GM23338 (cell line): ENCODE data around the gene RBP2. TPM values are rescaled to one million over a fixed set of nuclear protein-coding genes. Genes with fewer than 3 reads are reported as not detected.

Experiments
- ATAC-seq: fragments of 200-7000 bp; cut with Tn5 transposase; 3 replicates; pipeline ENCODE4 v1.9.1; 2020
- DNase-seq: peaks from one replicate; pipeline ENCODE4 v3.0.0-alpha.2; 2015; ENCODE audit warnings: low spot score
- H2AFZ ChIP-seq: fragments of 200-600 bp; sonication (generic); 2 replicates; pipeline ENCODE4 v1.8.0; 2016; ENCODE audit warnings: antibody characterized with exemption, mild to moderate bottlenecking, moderate library complexity
- H3F3A ChIP-seq: fragments of 200-600 bp; sonication (generic); replicated peaks from 2 replicates; pipeline ENCODE4 v1.8.0; 2017; ENCODE audit warnings: antibody characterized with exemption, mixed run types, low read depth
- H3K27ac ChIP-seq: fragments of 200-600 bp; sonication (generic); 2 replicates; pipeline ENCODE4 v1.6.1; 2016; ENCODE audit warnings: low read depth
- H3K27me3 ChIP-seq: fragments of 200-600 bp; sonication (generic); 2 replicates; pipeline ENCODE4 v1.8.0; 2016; ENCODE audit warnings: mild to moderate bottlenecking, mixed run types, moderate library complexity; ENCODE audit not compliant: insufficient read depth
- H3K36me3 ChIP-seq: fragments of 200-600 bp; sonication (generic); 2 replicates; pipeline ENCODE4 v1.8.0; 2016; ENCODE audit warnings: mild to moderate bottlenecking; ENCODE audit not compliant: insufficient read depth
- H3K4me1 ChIP-seq: fragments of 200-600 bp; sonication (generic); 2 replicates; pipeline ENCODE4 v1.8.0; 2016; ENCODE audit warnings: mild to moderate bottlenecking, moderate library complexity; ENCODE audit not compliant: insufficient read depth
- H3K4me2 ChIP-seq: fragments of 200-600 bp; sonication (generic); 2 replicates; pipeline ENCODE4 v1.7.1; 2017; ENCODE audit warnings: mixed run types
- H3K4me3 ChIP-seq: fragments of 200-600 bp; sonication (generic); 2 replicates; pipeline ENCODE4 v1.6.1; 2016; ENCODE audit warnings: mixed run types
- H3K79me2 ChIP-seq: fragments of 200-600 bp; sonication (generic); replicated peaks from 2 replicates; pipeline ENCODE4 v1.8.0; 2017; ENCODE audit warnings: mild to moderate bottlenecking; ENCODE audit not compliant: insufficient read depth
- H3K9me2 ChIP-seq: fragments of 200-600 bp; sonication (generic); 2 replicates; pipeline ENCODE4 v1.8.0; 2017; ENCODE audit not compliant: insufficient read depth
- H4K20me1 ChIP-seq: fragments of 200-600 bp; sonication (generic); replicated peaks from 2 replicates; pipeline ENCODE4 v1.8.0; 2017; ENCODE audit warnings: mild to moderate bottlenecking; ENCODE audit not compliant: insufficient read depth
- H3K27ac Mint-ChIP-seq: 2 replicates; pipeline ENCODE4 v1.8.0; 2020; ENCODE audit warnings: inconsistent platforms, mild to moderate bottlenecking, moderate library complexity, mixed read lengths
- H3K27me3 Mint-ChIP-seq: 3 replicates; pipeline ENCODE4 v1.8.0; 2022; ENCODE audit warnings: low read depth, mild to moderate bottlenecking, moderate library complexity, mixed read lengths, inconsistent platforms; ENCODE audit not compliant: insufficient read depth, poor library complexity
- H3K36me3 Mint-ChIP-seq: 3 replicates; pipeline ENCODE4 v1.8.0; 2021; ENCODE audit warnings: low read depth, mild to moderate bottlenecking, inconsistent platforms, moderate library complexity, mixed read lengths
- H3K4me1 Mint-ChIP-seq: 3 replicates; pipeline ENCODE4 v1.8.0; 2020; ENCODE audit warnings: mild to moderate bottlenecking, inconsistent platforms, mixed read lengths
- H3K4me3 Mint-ChIP-seq: 3 replicates; pipeline ENCODE4 v1.8.0; 2021; ENCODE audit warnings: moderate library complexity, mild to moderate bottlenecking, inconsistent platforms, mixed read lengths
- H3K9me3 Mint-ChIP-seq: 3 replicates; pipeline ENCODE4 v1.8.0; 2020; ENCODE audit warnings: moderate library complexity, mild to moderate bottlenecking, inconsistent platforms, mixed read lengths
- EZH2 ChIP-seq: fragments of 200-600 bp; sonication (generic); IDR thresholded peaks from one replicate; pipeline ENCODE4 v1.8.0; 2017; ENCODE audit warnings: antibody characterized with exemption, mild to moderate bottlenecking, low read depth; ENCODE audit not compliant: unreplicated experiment
- JUNB ChIP-seq: IDR thresholded peaks from one replicate; pipeline ENCODE4 v1.6.1; 2016; ENCODE audit warnings: antibody characterized with exemption; ENCODE audit not compliant: unreplicated experiment
- STAT1 ChIP-seq: IDR thresholded peaks from one replicate; pipeline ENCODE4 v1.6.1; 2016; ENCODE audit warnings: antibody characterized with exemption; ENCODE audit not compliant: unreplicated experiment
- polyA plus RNA-seq: library from polyadenylated mRNA; unstranded; fragments of >200 nt; fragmentation: Nextera tagmentation; extraction: Ambion mirVana; gene quantifications from 2 replicates; pipeline ENCODE4 v1.2.1, GENCODE V29; 2016
- total RNA-seq: library from RNA; depleted of rRNA; stranded (reverse); fragments of >200 nt; shearing (Covaris generic); gene quantifications from 2 replicates; pipeline ENCODE4 v1.2.3, GENCODE V29; 2014
- TF ChIP-seq, protein P1 (sequence below): fragments of 250-450 bp; sonication (Bioruptor Pico); IDR thresholded peaks from 2 replicates; pipeline ENCODE4 v1.5.0; 2020; ENCODE audit warnings: mild to moderate bottlenecking, moderate library complexity
- TF ChIP-seq, protein P2 (sequence below): IDR thresholded peaks from 2 replicates; pipeline ENCODE4 v1.6.1; 2016; ENCODE audit warnings: antibody characterized with exemption
- TF ChIP-seq, protein P3 (sequence below), 2 experiments: fragments of 200-600 bp in 1 of 2; sonication (generic) in 1 of 2; conservative IDR thresholded peaks; 2 replicates each; pipeline versions ENCODE4 v1.5.1 to v1.6.1; 2016 to 2017; ENCODE audit warnings: antibody characterized with exemption in 2 of 2, low read depth in 2 of 2, mild to moderate bottlenecking in 2 of 2, moderate library complexity in 1 of 2

Gene RBP2
- total and polyA plus RNA-seq, 2 experiments from 2014 or later: not detected

DNA sequence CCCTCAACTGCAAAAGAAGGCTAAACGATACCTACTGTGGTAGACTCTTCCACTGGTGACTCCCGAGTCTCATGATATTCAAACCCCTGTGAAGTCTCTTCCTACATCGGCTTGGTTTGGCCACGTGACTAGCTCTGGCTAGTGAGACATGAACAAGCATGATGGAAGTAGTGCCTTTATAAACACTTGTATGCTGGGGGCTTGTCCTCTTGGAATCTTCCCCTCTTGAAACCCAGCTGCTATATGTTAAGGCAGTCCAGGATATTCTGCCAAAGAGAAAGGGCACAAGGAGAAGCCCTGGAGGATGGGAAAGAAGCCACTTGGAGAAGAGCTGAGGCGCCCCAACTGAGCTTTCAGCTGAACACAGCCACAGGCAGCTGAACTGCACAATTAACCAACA is 46.9 kb upstream of the RBP2 start (continued):
- TF ChIP-seq, protein P1, sequence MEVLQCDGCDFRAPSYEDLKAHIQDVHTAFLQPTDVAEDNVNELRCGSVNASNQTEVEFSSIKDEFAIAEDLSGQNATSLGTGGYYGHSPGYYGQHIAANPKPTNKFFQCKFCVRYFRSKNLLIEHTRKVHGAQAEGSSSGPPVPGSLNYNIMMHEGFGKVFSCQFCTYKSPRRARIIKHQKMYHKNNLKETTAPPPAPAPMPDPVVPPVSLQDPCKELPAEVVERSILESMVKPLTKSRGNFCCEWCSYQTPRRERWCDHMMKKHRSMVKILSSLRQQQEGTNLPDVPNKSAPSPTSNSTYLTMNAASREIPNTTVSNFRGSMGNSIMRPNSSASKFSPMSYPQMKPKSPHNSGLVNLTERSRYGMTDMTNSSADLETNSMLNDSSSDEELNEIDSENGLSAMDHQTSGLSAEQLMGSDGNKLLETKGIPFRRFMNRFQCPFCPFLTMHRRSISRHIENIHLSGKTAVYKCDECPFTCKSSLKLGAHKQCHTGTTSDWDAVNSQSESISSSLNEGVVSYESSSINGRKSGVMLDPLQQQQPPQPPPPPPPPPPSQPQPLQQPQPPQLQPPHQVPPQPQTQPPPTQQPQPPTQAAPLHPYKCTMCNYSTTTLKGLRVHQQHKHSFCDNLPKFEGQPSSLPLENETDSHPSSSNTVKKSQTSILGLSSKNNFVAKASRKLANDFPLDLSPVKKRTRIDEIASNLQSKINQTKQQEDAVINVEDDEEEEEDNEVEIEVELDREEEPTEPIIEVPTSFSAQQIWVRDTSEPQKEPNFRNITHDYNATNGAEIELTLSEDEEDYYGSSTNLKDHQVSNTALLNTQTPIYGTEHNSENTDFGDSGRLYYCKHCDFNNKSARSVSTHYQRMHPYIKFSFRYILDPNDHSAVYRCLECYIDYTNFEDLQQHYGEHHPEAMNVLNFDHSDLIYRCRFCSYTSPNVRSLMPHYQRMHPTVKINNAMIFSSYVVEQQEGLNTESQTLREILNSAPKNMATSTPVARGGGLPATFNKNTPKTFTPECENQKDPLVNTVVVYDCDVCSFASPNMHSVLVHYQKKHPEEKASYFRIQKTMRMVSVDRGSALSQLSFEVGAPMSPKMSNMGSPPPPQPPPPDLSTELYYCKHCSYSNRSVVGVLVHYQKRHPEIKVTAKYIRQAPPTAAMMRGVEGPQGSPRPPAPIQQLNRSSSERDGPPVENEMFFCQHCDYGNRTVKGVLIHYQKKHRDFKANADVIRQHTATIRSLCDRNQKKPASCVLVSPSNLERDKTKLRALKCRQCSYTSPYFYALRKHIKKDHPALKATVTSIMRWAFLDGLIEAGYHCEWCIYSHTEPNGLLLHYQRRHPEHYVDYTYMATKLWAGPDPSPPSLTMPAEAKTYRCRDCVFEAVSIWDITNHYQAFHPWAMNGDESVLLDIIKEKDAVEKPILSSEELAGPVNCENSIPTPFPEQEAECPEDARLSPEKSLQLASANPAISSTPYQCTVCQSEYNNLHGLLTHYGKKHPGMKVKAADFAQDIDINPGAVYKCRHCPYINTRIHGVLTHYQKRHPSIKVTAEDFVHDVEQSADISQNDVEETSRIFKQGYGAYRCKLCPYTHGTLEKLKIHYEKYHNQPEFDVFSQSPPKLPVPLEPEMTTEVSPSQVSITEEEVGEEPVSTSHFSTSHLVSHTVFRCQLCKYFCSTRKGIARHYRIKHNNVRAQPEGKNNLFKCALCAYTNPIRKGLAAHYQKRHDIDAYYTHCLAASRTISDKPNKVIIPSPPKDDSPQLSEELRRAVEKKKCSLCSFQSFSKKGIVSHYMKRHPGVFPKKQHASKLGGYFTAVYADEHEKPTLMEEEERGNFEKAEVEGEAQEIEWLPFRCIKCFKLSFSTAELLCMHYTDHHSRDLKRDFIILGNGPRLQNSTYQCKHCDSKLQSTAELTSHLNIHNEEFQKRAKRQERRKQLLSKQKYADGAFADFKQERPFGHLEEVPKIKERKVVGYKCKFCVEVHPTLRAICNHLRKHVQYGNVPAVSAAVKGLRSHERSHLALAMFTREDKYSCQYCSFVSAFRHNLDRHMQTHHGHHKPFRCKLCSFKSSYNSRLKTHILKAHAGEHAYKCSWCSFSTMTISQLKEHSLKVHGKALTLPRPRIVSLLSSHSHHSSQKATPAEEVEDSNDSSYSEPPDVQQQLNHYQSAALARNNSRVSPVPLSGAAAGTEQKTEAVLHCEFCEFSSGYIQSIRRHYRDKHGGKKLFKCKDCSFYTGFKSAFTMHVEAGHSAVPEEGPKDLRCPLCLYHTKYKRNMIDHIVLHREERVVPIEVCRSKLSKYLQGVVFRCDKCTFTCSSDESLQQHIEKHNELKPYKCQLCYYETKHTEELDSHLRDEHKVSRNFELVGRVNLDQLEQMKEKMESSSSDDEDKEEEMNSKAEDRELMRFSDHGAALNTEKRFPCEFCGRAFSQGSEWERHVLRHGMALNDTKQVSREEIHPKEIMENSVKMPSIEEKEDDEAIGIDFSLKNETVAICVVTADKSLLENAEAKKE: no peak
- TF ChIP-seq, protein P2, sequence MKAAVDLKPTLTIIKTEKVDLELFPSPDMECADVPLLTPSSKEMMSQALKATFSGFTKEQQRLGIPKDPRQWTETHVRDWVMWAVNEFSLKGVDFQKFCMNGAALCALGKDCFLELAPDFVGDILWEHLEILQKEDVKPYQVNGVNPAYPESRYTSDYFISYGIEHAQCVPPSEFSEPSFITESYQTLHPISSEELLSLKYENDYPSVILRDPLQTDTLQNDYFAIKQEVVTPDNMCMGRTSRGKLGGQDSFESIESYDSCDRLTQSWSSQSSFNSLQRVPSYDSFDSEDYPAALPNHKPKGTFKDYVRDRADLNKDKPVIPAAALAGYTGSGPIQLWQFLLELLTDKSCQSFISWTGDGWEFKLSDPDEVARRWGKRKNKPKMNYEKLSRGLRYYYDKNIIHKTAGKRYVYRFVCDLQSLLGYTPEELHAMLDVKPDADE: no peak
- TF ChIP-seq EZH2: no peak
- TF ChIP-seq STAT1: no peak
- TF ChIP-seq JUNB: no peak

DNA sequence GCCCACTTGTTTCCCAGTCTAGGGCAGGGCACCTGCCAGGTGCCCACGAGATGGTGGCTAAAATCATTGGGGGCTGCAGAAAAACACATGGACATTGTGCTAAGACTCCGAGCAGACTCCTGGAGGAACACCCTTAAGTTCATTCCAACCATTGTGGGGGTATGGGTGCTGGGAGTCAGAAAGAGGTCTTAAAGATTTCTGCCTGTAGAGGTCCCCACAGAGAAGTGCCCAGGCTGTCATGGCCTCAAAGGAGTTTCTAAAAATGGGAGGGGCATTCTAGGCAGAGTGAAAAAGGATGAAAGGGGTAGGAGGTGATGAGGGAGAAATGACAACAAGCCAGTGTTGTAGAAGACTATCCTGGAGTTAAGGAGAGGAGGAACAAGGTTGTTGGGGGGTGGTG is 46.1 kb upstream of the RBP2 start:
- ATAC-seq: peak; percentile 56
- H3K4me2 ChIP-seq: no peak overlapping the region
- peaks cover 23% of the 10 kb centered on the region for H3K4me1 ChIP-seq
- H3K36me3 ChIP-seq: no peaks in the 10 kb centered on the region
- peaks cover 8% of the 10 kb centered on the region; the same call in 2 of the 3 replicates for H3K36me3 Mint-ChIP-seq
- H2AFZ ChIP-seq: no peak overlapping the region
- no peaks in the 10 kb centered on the region for H4K20me1 ChIP-seq
- H3K9me3 Mint-ChIP-seq: no peaks in the 10 kb centered on the region
- H3K27ac Mint-ChIP-seq: no peak overlapping the region; the same call in 1 of the 2 replicates
- H3F3A ChIP-seq: no peaks in the 10 kb centered on the region
- DNase-seq: peak; percentile 67
- TF ChIP-seq, protein P3, sequence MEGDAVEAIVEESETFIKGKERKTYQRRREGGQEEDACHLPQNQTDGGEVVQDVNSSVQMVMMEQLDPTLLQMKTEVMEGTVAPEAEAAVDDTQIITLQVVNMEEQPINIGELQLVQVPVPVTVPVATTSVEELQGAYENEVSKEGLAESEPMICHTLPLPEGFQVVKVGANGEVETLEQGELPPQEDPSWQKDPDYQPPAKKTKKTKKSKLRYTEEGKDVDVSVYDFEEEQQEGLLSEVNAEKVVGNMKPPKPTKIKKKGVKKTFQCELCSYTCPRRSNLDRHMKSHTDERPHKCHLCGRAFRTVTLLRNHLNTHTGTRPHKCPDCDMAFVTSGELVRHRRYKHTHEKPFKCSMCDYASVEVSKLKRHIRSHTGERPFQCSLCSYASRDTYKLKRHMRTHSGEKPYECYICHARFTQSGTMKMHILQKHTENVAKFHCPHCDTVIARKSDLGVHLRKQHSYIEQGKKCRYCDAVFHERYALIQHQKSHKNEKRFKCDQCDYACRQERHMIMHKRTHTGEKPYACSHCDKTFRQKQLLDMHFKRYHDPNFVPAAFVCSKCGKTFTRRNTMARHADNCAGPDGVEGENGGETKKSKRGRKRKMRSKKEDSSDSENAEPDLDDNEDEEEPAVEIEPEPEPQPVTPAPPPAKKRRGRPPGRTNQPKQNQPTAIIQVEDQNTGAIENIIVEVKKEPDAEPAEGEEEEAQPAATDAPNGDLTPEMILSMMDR (conservative IDR thresholded peaks at IDR 0.05; ENCODE audit: low read depth in 2 of 2): peak; percentile 60 to 64
- TF ChIP-seq, protein P2: no peak
- no peak overlapping the region for H3K4me3 ChIP-seq
- 0 out of 2 replicates have a peak, but pooled peaks cover 4% of the 10 kb centered on the region for H3K27me3 ChIP-seq
- H3K4me1 Mint-ChIP-seq: peaks cover 35% of the 10 kb centered on the region
- no peaks in the 10 kb centered on the region for H3K79me2 ChIP-seq
- peaks cover 19% of the 10 kb centered on the region for H3K27me3 Mint-ChIP-seq
- H3K9me2 ChIP-seq: 0 out of 2 replicates have a peak, but pooled peaks cover 3% of the 10 kb centered on the region
- H3K4me3 Mint-ChIP-seq: no peak overlapping the region
- no peak overlapping the region for H3K27ac ChIP-seq
